NB4 (cell line): ENCODE results near the gene FURIN.

Experiments
- CTCF ChIP-seq: IDR thresholded peaks from one replicate; pipeline ENCODE4 v1.5.1; 2012; ENCODE audit warnings: low read depth, low read length
- MAX ChIP-seq: IDR thresholded peaks from 2 replicates; pipeline ENCODE4 v1.6.1; 2011; ENCODE audit warnings: low read depth, low read length
- MYC ChIP-seq: IDR thresholded peaks from 2 replicates; pipeline ENCODE4 v1.6.1; 2011; ENCODE audit warnings: low read depth, low read length
- POLR2A ChIP-seq: IDR thresholded peaks from 2 replicates; pipeline ENCODE4 v1.6.1; 2011; ENCODE audit warnings: mild to moderate bottlenecking; ENCODE audit not compliant: insufficient read length; ENCODE audit errors: extremely low read depth

GRCh38 chr15:90875549-90875981, 7.2 kb downstream of the FURIN start:
- TF ChIP-seq POLR2A (no peak), CTCF (no peak), MYC (no peak), MAX (no peak)
